Measurements from ENCODE around the gene HAUS2. TPM values are rescaled to one million over a fixed set of nuclear protein-coding genes. Genes with fewer than 3 reads are reported as not detected.

HAUS2 gene
- total RNA-seq, 1 donor from 2014 or later, result 24.4 TPM

DNA sequence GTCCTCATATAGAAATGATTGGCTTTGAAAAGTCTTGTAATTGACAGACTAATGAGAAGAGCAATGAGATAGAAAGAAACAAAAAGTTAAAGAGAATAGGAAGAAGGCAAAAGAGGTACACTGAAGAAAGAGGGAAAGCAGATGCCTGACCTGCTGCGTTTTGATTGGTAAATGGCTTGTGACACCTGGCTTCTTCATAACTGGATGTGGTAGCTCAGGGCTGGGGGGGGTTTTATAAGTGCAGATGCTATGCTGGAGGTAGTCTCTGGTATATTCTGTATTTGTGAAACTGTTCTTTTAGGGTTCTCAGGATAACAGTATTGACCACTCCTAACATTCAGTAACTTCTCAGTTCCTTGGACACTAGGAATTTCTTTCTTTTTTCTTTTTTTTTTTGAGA lies 28.1 kb downstream of the HAUS2 start:
- Histone ChIP-seq H3K27ac (ENCODE audit: low read depth, low read length) (no peak overlapping the region), H3K4me1 (ENCODE audit: insufficient read depth, low read length) (peaks cover 16% of the 10 kb centered on the region), H3K9me3 (ENCODE audit: insufficient read depth, low read depth, low read length) (no peaks in the 10 kb centered on the region), H3K4me2 (ENCODE audit: low read length) (peak overlapping the region; percentile 95), H4K20me1 (ENCODE audit: insufficient read depth, low read length) (peaks cover 26% of the 10 kb centered on the region), H3K36me3 (ENCODE audit: insufficient read depth, low read length) (no peaks in the 10 kb centered on the region), H3K4me3 (ENCODE audit: insufficient read depth, low read depth, low read length) (no peak overlapping the region), H2AFZ (ENCODE audit: low read depth, low read length) (no peak overlapping the region), H3K79me2 (ENCODE audit: insufficient read depth, low read length) (peaks cover 16% of the 10 kb centered on the region), H3K27me3 (ENCODE audit: insufficient read depth, low read length) (no peaks in the 10 kb centered on the region), H3K9ac (ENCODE audit: low read length) (no peak overlapping the region)
- Mint-ChIP-seq H3K27ac (ENCODE audit: unreplicated experiment) (no peak overlapping the region), H3K27me3 (ENCODE audit: low read depth, unreplicated experiment) (no peaks in the 10 kb centered on the region), H3K9me3 (ENCODE audit: unreplicated experiment) (no peaks in the 10 kb centered on the region), H3K4me3 (ENCODE audit: unreplicated experiment) (peak overlapping the region; percentile 94), H3K36me3 (ENCODE audit: low read depth, unreplicated experiment) (no peaks in the 10 kb centered on the region), H3K4me1 (ENCODE audit: low read depth, unreplicated experiment) (peaks cover 8% of the 10 kb centered on the region)
- TF ChIP-seq, protein P1, sequence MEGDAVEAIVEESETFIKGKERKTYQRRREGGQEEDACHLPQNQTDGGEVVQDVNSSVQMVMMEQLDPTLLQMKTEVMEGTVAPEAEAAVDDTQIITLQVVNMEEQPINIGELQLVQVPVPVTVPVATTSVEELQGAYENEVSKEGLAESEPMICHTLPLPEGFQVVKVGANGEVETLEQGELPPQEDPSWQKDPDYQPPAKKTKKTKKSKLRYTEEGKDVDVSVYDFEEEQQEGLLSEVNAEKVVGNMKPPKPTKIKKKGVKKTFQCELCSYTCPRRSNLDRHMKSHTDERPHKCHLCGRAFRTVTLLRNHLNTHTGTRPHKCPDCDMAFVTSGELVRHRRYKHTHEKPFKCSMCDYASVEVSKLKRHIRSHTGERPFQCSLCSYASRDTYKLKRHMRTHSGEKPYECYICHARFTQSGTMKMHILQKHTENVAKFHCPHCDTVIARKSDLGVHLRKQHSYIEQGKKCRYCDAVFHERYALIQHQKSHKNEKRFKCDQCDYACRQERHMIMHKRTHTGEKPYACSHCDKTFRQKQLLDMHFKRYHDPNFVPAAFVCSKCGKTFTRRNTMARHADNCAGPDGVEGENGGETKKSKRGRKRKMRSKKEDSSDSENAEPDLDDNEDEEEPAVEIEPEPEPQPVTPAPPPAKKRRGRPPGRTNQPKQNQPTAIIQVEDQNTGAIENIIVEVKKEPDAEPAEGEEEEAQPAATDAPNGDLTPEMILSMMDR (IDR thresholded peaks at IDR 0.05; ENCODE audit: insufficient read depth, low read depth, low read length), result no peak
- TF ChIP-seq EZH2 (IDR thresholded peaks at IDR 0.05; ENCODE audit: insufficient read depth, low read length), result no peak
- no peak for FAIRE-seq
- DNase-seq (ENCODE audit: low read depth), result no peak

DNA sequence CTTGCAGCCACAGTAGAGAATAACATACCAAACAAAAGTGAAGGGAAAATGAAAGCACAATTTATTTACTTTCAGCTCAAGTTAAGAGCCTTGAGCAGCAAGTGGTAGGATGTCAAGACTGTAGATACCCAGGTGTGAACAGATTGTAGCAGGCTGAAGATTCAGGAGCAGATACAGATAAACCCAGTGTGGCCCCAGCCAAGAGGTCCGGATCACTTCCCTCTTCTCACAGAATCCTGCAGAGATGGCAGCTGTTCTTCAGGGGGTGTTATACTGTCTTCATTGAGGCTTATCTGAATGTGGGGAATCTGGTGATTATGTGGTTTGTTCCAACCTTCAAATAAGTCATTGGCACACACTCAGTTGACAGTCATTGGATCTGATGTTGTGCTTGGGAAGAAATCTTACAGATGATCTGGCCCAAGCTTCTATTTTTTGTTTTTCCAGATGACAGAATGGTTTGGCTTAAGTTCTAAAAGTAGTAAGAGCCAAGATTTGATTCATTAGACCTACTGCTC lies 28.9 kb downstream of the HAUS2 start:
- H3K27me3 Mint-ChIP-seq (ENCODE audit: low read depth, unreplicated experiment), result no peaks in the 10 kb centered on the region
- FAIRE-seq, result no peak

More for the DNA sequence above, 28.9 kb downstream of the HAUS2 start:
- H3K36me3 ChIP-seq (ENCODE audit: insufficient read depth, low read length), result no peaks in the 10 kb centered on the region
- peak overlapping the region; percentile 53 for H3K4me2 ChIP-seq (ENCODE audit: low read length)
- Mint-ChIP-seq H3K4me3 (ENCODE audit: unreplicated experiment) (no peak overlapping the region), H3K9me3 (ENCODE audit: unreplicated experiment) (no peaks in the 10 kb centered on the region), H3K27ac (ENCODE audit: unreplicated experiment) (no peak overlapping the region), H3K4me1 (ENCODE audit: low read depth, unreplicated experiment) (peaks cover 12% of the 10 kb centered on the region), H3K36me3 (ENCODE audit: low read depth, unreplicated experiment) (no peaks in the 10 kb centered on the region)
- H3K9ac ChIP-seq (ENCODE audit: low read length), result no peak overlapping the region
- H2AFZ ChIP-seq (ENCODE audit: low read depth, low read length), result no peak overlapping the region
- no peak for TF ChIP-seq EZH2 (IDR thresholded peaks at IDR 0.05; ENCODE audit: insufficient read depth, low read length)
- TF ChIP-seq, protein P1 (IDR thresholded peaks at IDR 0.05; ENCODE audit: insufficient read depth, low read depth, low read length), result no peak
- H3K79me2 ChIP-seq (ENCODE audit: insufficient read depth, low read length), result peaks cover 23% of the 10 kb centered on the region
- H3K4me1 ChIP-seq (ENCODE audit: insufficient read depth, low read length), result peaks cover 18% of the 10 kb centered on the region
- no peaks in the 10 kb centered on the region for H3K27me3 ChIP-seq (ENCODE audit: insufficient read depth, low read length)
- H3K9me3 ChIP-seq (ENCODE audit: insufficient read depth, low read depth, low read length), result no peaks in the 10 kb centered on the region
- H3K4me3 ChIP-seq (ENCODE audit: insufficient read depth, low read depth, low read length), result no peak overlapping the region
- DNase-seq (ENCODE audit: low read depth), result peak; percentile 91
- H3K27ac ChIP-seq (ENCODE audit: low read depth, low read length), result no peak overlapping the region
- peaks cover 30% of the 10 kb centered on the region for H4K20me1 ChIP-seq (ENCODE audit: insufficient read depth, low read length)
